ENCODE results near the gene IGSF10. TPM values are rescaled to one million over a fixed set of nuclear protein-coding genes. Genes with fewer than 3 reads are reported as not detected.

IGSF10 gene
- total and polyA plus RNA-seq, 12 donors = 0.93 to 3.9 (median 1.7) TPM

- Histone ChIP-seq H3K27me3 (no peaks in the 10 kb centered on the region), H3K4me1 (peaks cover 0 to 12% (median 0%) of the 10 kb centered on the region in 9 donors), H3K36me3 (no peaks in the 10 kb centered on the region), H3K27ac (no peak overlapping the region), H3K9me3 (peaks cover 0 to 7% (median 0%) of the 10 kb centered on the region in 11 donors), H3K4me3 (no peak overlapping the region)
- TF ChIP-seq CTCF (IDR thresholded peaks at IDR 0.05) = no peak
- intact Hi-C loops (cut with DNase I) = loop anchor here in 8 of 10 donors (2.0 to 10.0 kb wide), 8 partner anchors 214 to 481 kb away; no protein-coding TSS in a partner anchor
- DNase-seq = no peak
- ATAC-seq = no peak
- WGBS, 2 donors = 90 to 97% methylated on average over 1 of the region's 1 CpG
Observed at GRCh38 chr3:151440940-151441339, 19.9 kb downstream of the IGSF10 start.

- H3K9me3 ChIP-seq = no peaks in the 10 kb centered on the region
- intact Hi-C loops (cut with DNase I) = loop anchor here (1.0 to 10.0 kb wide), 11 partner anchors 215 to 483 kb away; no protein-coding TSS in a partner anchor
- WGBS, 2 donors = 24 to 29% methylated on average over 3 of the region's 3 CpGs
- H3K27me3 ChIP-seq = no peaks in the 10 kb centered on the region
- no peaks in the 10 kb centered on the region for H3K36me3 ChIP-seq
- peak; percentile 65 to 86 (median 79) for TF ChIP-seq CTCF (IDR thresholded peaks at IDR 0.05)
- peak in 1 of 2 donors; percentile 28 for DNase-seq
- H3K4me1 ChIP-seq = peaks cover 0 to under 1% (median 0%) of the 10 kb centered on the region in 9 donors
- no peak overlapping the region for H3K4me3 ChIP-seq
- no peak overlapping the region for H3K27ac ChIP-seq
- peak in 7 of 8 donors; percentile 52 to 87 (median 78) for ATAC-seq
Observed at GRCh38 chr3:151439652-151440125, 21.2 kb downstream of the IGSF10 start.

GRCh38 chr3:151437906-151438305, 23.0 kb downstream of the IGSF10 start:
- intact Hi-C loops (cut with DNase I) = loop anchor here in 7 of 10 donors (2.0 to 10.0 kb wide), 5 partner anchors 224 to 481 kb away; no protein-coding TSS in a partner anchor
- no peaks in the 10 kb centered on the region for H3K9me3 ChIP-seq
- DNase-seq (no peak), ATAC-seq (no peak)
- H3K36me3 ChIP-seq = no peaks in the 10 kb centered on the region
- no peak overlapping the region for H3K27ac ChIP-seq
- H3K27me3 ChIP-seq = no peaks in the 10 kb centered on the region
- peaks cover 0 to 5% (median 0%) of the 10 kb centered on the region in 9 donors for H3K4me1 ChIP-seq
- no peak for TF ChIP-seq CTCF (IDR thresholded peaks at IDR 0.05)
- 89 to 94% methylated on average over 6 of the region's 6 CpGs for WGBS, 2 donors
- no peak overlapping the region for H3K4me3 ChIP-seq

- Histone ChIP-seq H3K4me1 (peaks cover 0 to 5% (median 0%) of the 10 kb centered on the region in 9 donors), H3K36me3 (no peaks in the 10 kb centered on the region), H3K4me3 (no peak overlapping the region), H3K27ac (no peak overlapping the region), H3K27me3 (no peaks in the 10 kb centered on the region), H3K9me3 (no peaks in the 10 kb centered on the region)
- WGBS, 2 donors = 74 to 80% methylated on average over 8 of the region's 8 CpGs
- no peak for ATAC-seq
- intact Hi-C loops (cut with DNase I) = loop anchor here in 5 of 10 donors (5.0 to 10.0 kb wide), 3 partner anchors 225 to 480 kb away; no protein-coding TSS in a partner anchor
- DNase-seq = no peak
- no peak for TF ChIP-seq CTCF (IDR thresholded peaks at IDR 0.05)
Observed at GRCh38 chr3:151436675-151437446, 24.0 kb downstream of the IGSF10 start.
